WI38 (cell line): ENCODE data around the gene SECISBP2L.

Experiments
- H3K4me3 ChIP-seq: 2 replicates; pipeline ENCODE4 v1.5.1; 2011; ENCODE audit warnings: low read depth, mild to moderate bottlenecking, control low read depth, low read length
- TF ChIP-seq, protein P1 (sequence below): IDR thresholded peaks from 2 replicates; pipeline ENCODE4 v1.5.1; 2012; ENCODE audit warnings: low read depth, mild to moderate bottlenecking, control low read depth, low read length

The SECISBP2L gene

DNA sequence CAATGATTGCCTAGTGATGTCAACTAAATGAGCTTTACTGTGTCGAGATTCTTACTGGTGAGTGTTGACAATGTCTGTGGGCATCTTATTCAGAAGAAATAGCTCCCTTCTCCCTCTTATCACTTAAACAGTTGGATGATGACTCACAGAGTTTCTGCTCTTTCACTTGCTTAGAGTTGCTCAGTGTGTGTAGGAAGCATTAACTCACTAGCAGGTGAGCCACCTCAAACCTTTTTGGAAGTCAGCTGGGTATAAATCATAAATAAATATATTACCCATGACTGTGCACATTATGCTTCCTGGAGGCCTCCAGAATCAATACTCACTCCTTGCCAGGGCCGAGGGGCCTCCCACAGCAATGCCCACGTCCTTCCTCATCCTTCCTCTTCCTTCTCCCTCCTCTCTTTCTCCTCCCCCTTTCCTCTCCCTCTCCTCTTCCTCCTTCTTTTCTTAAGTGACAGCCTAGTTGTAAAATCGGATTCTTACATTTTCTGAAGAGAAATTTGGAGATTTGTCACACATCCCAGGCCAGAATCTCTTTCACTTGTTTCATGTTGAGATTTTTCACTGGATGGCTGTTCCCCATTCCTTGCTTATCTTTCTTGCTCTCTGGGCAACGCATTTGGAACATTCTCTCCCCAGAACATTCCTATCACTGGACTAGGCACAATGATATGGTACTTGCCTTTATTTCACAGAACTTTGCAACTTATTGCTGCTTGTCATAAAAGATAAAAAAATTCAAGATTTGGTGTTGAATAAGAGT is 100.0 kb downstream of the SECISBP2L start:
- TF ChIP-seq, protein P1, sequence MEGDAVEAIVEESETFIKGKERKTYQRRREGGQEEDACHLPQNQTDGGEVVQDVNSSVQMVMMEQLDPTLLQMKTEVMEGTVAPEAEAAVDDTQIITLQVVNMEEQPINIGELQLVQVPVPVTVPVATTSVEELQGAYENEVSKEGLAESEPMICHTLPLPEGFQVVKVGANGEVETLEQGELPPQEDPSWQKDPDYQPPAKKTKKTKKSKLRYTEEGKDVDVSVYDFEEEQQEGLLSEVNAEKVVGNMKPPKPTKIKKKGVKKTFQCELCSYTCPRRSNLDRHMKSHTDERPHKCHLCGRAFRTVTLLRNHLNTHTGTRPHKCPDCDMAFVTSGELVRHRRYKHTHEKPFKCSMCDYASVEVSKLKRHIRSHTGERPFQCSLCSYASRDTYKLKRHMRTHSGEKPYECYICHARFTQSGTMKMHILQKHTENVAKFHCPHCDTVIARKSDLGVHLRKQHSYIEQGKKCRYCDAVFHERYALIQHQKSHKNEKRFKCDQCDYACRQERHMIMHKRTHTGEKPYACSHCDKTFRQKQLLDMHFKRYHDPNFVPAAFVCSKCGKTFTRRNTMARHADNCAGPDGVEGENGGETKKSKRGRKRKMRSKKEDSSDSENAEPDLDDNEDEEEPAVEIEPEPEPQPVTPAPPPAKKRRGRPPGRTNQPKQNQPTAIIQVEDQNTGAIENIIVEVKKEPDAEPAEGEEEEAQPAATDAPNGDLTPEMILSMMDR: no peak
- H3K4me3 ChIP-seq: no peak overlapping the region

DNA sequence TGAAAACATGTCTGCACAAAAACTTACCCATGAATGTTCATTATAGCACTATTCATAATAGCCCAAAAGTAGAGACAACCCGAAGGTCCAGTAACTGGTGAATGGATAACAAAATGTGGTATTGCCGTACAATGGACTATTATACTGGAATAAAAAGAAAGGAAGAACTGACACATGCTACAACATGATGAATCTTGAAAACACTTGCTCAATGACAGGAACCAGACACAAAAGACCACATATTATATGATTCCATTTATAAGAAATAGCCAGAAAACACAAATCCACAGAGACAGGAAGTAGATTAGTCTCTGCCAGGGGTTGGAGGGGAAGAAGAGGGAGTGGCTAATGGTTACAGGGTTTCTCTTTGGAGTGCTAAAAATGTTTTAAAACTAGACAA is 100.9 kb downstream of the SECISBP2L start:
- no peak overlapping the region for H3K4me3 ChIP-seq
- TF ChIP-seq, protein P1: no peak

DNA sequence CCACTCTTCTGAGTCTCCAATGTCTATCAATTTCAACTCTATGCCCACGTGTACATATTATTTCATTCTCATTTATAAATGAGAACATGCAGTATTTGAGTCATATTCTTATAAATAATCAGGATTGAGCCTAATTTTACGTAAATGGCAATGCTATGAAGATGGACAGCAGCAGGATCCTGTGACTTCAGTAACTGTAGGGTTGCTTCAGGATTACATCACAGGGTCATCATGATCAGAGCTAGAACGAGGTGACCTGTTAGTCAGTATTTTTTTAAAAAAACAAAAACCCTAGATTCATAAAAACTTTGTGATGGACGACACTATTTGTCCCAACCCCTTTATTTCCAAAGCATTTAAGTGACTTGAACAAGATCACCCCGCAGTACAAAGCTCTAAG is 104.3 kb downstream of the SECISBP2L start:
- TF ChIP-seq, protein P1: no peak

DNA sequence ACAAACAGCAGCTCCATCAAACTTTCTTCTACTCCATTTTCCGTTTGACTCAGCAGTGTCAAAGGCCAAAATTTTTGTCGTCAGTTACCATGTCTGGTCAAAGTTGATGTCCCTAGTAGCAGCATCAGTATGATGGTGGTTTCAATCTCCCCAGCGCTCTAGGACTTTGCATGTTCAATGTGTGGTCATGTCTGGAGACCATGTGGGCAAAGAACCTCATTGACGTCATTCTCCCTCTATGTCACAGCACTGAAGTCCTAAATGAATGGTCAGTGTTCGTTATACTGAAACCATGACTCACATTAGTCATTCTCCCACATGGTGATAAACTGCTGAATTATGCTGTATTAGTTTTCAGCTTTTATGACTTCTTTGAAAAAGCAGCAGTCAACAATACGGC is 105.7 kb downstream of the SECISBP2L start:
- TF ChIP-seq, protein P1: no peak
- H3K4me3 ChIP-seq: no peak overlapping the region

More for the DNA sequence above, 104.3 kb downstream of the SECISBP2L start:
- H3K4me3 ChIP-seq: no peak overlapping the region

DNA sequence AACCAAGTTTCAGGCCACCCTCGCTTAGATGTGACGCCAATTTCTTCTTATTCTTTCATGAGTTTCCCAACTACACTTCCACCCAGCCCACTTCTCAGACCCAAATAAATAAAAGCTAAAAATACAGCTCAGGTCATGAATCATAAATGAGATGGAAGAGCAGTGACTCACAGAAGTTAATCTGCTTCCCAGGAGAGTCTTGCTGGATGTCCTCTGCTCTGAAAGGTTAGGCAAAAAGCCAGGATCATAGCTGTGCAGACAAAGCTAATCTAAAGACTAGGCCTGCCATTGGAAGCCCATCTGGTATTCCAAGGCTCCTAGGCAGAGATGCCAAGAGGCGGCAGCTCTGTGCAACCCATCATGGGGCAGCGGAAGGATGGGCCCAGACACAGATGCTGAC is 106.6 kb downstream of the SECISBP2L start:
- no peak overlapping the region for H3K4me3 ChIP-seq
- TF ChIP-seq, protein P1: no peak
